Erythroblast (primary cell): ENCODE data around the gene MAIP1.
"Not testable (repeated sequence)": the region's sequence is repeated elsewhere in the genome, so short reads cannot be mapped to it uniquely, and the experiment has no call there.

Experiments
- GATA1 ChIP-seq: IDR thresholded peaks from 2 replicates; pipeline ENCODE4 v1.6.1; 2011; ENCODE audit warnings: low read depth, mild to moderate bottlenecking, control low read depth, low read length, moderate library complexity
- POLR2A ChIP-seq: IDR thresholded peaks from 2 replicates; pipeline ENCODE4 v1.6.1; 2011; ENCODE audit warnings: mild to moderate bottlenecking, low read length

DNA sequence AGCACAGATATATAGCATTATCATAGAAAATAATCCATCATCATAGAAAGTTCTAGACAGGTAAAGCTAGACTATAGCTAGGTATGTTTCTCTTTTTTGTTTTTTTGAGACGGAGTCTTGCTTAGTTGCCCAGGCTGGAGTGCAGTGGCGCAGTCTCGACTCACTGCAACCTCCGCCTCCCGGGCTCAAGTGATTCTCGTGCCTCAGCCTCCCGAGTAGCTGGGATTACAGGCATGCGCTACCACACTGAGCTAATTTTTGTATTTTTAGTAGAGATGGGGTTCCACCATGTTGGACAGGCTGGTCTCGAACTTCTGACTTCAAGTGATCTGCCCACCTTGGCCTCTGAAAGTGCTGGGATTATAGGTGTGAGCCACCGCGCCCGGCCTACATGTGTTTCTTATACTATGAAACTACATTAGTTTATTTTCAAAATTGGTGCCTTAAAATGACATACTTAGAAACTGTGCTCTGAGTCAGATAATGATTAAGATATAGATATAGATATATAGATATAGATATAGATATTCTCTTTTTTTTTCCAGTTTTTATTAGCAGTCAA, 42.7 kb upstream of the MAIP1 start:
- not testable (repeated sequence) for TF ChIP-seq POLR2A, GATA1
